Measurements from ENCODE around the gene CTCF. TPM values are rescaled to one million over a fixed set of nuclear protein-coding genes. Genes with fewer than 3 reads are reported as not detected.
"Not testable (repeated sequence)": the region's sequence is repeated elsewhere in the genome, so short reads cannot be mapped to it uniquely, and the experiment has no call there.

Gene CTCF, protein sequence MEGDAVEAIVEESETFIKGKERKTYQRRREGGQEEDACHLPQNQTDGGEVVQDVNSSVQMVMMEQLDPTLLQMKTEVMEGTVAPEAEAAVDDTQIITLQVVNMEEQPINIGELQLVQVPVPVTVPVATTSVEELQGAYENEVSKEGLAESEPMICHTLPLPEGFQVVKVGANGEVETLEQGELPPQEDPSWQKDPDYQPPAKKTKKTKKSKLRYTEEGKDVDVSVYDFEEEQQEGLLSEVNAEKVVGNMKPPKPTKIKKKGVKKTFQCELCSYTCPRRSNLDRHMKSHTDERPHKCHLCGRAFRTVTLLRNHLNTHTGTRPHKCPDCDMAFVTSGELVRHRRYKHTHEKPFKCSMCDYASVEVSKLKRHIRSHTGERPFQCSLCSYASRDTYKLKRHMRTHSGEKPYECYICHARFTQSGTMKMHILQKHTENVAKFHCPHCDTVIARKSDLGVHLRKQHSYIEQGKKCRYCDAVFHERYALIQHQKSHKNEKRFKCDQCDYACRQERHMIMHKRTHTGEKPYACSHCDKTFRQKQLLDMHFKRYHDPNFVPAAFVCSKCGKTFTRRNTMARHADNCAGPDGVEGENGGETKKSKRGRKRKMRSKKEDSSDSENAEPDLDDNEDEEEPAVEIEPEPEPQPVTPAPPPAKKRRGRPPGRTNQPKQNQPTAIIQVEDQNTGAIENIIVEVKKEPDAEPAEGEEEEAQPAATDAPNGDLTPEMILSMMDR
- 24.9 TPM for total RNA-seq
- long read RNA-seq, transcript CTCF-201 (12 exons, 3,941 nt), result major isoform, 53 of 73 reads
- long read RNA-seq, partial matches to known transcripts, result 4 of 73 reads
- long read RNA-seq, other reads (novel, unspliced or antisense), result 6 of 73 reads

DNA sequence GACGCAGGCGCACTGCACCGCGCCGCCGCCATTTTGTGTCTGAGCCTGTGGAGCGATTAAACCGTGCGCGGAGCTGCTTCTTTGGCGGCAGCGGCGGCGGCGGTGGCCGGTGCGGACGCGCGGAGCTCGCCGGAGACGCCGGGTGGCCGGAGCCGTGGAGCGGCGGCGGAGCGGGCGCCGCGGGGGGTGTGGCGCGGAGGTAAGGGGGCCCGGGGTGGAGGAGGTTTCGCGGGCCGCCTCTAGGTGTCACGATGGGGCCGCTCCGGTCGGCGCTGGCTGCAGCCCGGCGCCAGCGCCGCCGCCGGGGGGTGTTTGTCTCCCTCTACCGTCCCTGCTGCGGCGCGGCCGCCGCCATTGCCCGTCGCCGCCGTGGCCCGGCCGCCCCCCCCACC, at the start of gene CTCF:
Gene CTCF, plus strand, starts transcription at position 1 of the 392 bp plus-strand sequence. CDS start 48,307 bp downstream, outside the sequence.
- DNase-seq (peak; percentile 91), ATAC-seq (ENCODE audit: poor library complexity) (peak; percentile 50)
- intact Hi-C loops (cut with DNase I), result loop anchor here (5.0 to 10.0 kb wide), 2 partner anchors 72 to 100 kb away; partner anchors contain the start of genes ACD and PARD6A

DNA sequence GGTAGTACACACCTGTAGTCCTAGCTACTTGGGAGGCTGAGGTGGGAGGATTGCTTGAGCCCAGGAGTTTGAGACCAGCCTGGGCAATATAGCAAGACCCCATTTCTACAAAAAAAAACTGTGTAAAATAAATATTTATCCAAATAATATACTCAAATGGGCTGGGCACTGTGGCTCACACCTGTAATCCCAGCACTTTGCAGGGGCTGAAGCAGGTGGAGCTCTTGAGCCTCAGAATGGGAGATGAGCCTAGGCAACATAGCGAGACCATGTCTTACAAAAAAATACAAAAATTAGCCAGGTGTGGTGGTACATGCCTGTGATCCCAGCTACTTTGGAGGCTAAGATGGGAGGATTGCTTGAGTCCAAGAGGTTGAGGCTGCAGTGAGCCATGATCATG, 48.4 kb upstream of the CTCF start:
- ATAC-seq (ENCODE audit: poor library complexity); DNase-seq: not testable (repeated sequence)
- intact Hi-C loops (cut with DNase I), result loop anchor here (2.0 kb wide), 1 partner anchor 85 kb away; no protein-coding TSS in a partner anchor

DNA sequence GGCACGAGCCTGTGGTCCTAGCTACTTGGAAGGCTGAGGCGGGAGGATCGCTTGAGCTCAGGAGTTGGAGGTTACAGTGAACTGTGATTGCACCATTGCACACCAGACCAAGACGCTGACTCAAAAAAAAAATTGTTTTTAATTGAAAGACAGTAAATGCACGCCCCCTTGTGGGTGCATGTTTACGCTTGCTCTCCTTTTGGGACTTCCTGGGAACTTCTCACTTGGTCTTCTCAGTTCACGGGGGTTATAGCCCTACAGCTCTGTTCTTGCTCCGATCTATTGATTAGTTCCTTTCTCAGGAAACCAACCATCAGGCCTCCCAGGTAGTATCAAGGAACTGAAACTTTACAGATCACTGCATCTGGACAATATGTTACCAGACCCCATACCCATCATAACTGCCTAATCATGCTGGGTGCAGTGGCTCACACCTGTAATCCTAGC, 47.9 kb upstream of the CTCF start:
- intact Hi-C loops (cut with DNase I), result loop anchor here (2.0 kb wide), 1 partner anchor 86 kb away; no protein-coding TSS in a partner anchor
- ATAC-seq (ENCODE audit: poor library complexity) (peak; percentile 87), DNase-seq (peak; percentile 89)

DNA sequence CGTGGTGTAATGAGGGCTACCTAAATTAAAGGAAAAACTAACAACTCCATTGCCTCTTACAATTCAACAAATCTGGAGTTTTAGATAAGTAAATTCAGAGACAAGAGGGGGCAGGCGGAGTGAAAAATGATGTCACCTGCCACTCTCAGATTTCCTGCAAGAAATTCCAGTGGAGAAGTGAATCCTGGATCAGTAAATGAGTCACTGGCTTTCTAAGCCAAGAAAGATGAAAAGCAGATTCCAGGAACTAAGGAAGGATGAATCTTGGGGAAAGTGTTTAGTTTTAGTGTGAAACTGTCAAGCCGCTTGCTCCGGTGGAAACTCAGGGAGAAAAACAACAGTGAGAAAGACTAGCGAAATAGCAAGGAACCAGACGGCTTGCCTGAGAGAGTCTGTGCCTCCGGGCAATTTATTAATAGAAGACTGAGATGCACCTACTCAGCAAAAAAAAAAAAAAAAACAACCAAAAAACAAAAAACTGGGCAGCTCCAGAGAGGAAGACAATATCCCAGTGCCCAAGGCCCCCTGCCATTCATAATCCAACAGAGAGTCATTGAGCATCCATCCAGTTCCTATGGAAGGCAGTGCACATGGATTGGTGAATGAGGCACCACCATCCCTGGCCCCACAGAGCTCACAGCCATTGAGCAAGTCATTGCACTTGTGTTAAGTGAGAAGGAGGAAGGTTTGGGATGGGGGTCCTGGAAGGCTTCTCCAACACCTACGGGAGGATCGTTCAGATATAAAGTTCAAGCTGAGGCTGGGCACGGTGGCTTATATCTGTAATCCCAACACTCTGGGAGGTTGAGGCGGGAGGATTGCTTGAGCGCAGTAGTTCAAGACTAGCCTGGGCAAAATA, 45.8 kb upstream of the CTCF start:
- intact Hi-C loops (cut with DNase I), result no loop called here
- DNase-seq, result no peak

DNA sequence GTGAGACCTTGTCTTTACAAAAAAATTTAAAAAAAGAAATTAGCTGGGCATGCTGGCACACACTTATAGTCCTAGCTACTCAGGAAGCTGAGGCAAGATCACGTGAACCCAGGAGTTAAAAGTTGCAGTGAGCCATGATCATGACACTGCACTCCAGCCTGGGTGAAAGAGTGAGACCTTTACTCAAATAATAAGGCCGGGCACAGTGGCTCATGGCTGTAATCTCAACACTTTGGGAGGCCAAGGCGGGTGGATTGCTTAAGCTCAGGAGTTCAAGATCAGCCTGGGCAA, 45.2 kb upstream of the CTCF start:
- no peak for ATAC-seq (ENCODE audit: poor library complexity)
- intact Hi-C loops (cut with DNase I), result no loop called here

More for the DNA sequence above, 45.8 kb upstream of the CTCF start:
- no peak for ATAC-seq (ENCODE audit: poor library complexity)

DNA sequence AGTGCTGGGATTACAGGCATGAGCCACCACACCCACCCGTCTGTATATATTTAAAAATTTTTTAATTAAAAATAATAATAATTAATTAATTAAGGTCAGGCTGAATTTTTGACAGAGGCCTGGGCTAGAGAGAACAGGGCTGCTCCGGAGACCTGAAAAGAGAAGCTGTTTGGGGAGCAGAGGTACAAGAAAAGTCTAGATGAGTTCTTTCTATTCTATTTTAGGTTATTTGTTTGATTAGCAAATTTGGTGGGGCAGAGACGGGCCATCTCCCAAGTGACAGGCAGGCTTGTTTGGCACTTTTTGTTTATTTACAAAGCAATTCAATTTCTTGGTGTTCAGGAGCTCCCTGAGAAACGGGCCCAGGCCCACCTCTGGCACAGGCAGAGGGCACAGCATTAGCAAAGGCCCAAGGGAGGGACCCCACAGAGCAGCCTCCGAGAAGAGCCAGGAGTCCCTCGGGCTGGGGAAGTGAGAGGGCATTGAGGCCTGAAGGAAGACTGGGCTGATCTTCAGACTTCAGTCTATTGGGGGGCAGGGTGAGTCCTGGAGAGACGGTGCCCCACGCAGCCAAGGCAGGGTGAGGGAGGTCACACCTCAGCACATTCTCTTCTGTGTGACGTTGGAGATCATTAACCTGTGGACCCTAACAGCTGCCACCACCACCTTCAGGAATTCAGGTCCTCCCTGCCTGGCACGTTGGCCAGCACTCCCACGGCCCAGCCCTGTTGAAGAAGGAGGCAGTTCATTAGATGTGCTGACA, 44.5 kb upstream of the CTCF start:
- DNase-seq (no peak), ATAC-seq (ENCODE audit: poor library complexity) (no peak)
- intact Hi-C loops (cut with DNase I), result no loop called here

More for the DNA sequence above, 45.2 kb upstream of the CTCF start:
- no peak for DNase-seq

DNA sequence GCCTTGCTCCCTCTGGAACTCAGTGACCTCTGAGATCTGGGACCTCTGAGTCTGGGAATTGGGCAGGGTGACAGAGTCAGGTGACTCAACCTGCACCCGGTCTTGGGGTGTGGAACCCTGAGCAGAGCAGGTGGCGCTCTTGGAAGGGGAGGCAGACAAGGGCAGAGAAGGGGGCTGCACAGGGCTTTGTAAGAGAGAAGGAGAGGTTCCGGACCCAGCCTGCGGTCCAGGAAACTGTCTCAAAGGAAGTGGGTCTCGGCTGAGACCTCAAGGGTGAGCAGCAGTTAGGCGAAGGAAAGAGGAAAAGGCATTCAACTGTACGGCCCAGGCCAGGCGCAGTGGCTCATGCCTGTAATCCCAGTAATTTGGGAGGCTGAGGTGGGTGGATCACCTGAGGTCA, 43.6 kb upstream of the CTCF start:
- no peak for DNase-seq
- intact Hi-C loops (cut with DNase I), result no loop called here
- ATAC-seq (ENCODE audit: poor library complexity), result no peak

DNA sequence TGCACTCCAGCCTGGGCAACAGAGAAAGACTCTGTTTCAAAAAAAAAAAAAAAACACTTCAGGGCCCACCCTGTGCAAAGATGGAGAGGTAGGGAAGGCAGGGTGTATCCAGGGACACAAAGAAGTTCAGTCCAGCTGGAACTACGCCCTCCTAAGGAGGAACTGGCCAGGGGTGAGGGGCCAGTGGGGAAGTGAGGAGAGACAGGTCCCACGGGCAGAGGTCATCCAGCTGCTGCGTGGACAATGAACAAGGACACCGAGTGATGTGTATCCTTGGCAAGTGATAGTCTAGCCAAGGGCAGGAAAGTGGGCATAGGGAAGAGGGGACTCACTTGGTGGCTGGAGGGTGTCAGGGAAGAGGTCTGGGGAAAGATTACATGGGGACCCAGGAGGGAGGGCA, 43.1 kb upstream of the CTCF start:
- intact Hi-C loops (cut with DNase I), result no loop called here
- no peak for DNase-seq
- ATAC-seq (ENCODE audit: poor library complexity), result no peak

DNA sequence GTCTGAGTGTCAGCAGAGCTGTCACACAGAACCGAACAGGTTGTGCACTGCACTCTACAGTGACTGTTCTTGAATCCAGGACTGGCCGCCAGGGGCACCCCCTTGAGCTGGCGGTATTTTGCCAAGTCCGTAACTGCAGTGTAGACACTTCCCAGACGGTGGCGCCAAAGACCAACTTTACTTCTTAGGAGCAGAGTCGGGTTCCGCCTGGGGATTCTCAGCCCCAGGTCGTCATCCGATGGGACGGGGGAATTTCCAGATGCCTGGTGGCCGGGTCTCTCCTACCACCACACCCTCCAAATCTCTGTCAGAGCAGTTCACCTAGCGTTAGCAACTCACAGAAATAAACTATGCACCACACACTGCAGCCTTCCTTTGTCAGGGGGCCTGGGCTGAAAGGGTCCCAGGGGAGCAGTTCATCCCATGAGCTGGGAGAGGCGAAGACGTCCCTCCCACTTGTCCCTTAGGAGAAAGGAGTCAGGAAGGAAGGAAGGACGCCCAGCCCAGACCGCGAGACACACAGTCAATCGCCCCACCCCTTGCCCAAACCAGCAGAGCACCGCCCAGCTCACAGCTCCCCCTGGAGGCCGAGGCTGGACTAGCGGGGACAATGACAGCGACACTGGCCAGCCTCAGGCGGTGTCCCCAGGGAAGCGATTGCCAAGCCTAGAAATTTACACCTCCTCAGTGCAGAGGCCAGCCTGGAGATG, 41.1 kb upstream of the CTCF start:
- peak; percentile 96 for DNase-seq
- ATAC-seq (ENCODE audit: poor library complexity), result peak; percentile 97
- intact Hi-C loops (cut with DNase I), result loop anchor here (5.0 kb wide), 1 partner anchor 146 kb away; the partner anchor contains the start of genes C16orf86 and ENKD1

DNA sequence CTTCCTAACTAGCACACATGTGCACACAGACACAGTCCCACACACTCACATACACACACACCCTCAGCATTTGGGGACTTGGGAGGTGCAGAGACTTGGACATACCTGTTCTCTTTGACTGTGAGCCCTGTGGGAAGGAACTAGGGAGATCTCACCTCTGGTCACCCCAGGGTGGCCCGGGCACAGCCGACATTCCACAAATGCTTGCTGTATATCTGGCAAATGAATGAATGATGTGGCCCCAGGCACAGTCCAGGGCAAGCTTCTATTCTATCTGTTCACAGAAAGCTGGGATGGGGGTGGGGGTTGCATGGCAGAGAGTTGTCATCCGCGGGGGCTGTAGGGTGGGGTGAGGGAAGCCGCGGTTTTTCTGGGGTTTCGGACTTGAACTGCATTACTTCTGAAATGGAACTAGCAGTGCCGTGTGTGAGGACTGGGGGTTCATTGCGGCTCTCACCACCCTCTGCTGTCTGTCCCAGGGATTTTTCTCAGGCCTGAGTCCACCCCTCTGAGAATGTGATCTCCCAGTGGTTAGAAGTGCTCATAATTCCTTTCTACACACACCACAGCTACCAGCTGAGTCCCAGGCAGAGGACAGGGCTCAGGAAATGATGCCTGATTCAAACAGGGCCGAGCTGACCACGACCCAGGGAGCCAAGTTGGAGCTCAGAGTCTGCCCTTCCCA, 37.0 kb upstream of the CTCF start:
- DNase-seq, result no peak
- ATAC-seq (ENCODE audit: poor library complexity), result no peak
- intact Hi-C loops (cut with DNase I), result no loop called here

DNA sequence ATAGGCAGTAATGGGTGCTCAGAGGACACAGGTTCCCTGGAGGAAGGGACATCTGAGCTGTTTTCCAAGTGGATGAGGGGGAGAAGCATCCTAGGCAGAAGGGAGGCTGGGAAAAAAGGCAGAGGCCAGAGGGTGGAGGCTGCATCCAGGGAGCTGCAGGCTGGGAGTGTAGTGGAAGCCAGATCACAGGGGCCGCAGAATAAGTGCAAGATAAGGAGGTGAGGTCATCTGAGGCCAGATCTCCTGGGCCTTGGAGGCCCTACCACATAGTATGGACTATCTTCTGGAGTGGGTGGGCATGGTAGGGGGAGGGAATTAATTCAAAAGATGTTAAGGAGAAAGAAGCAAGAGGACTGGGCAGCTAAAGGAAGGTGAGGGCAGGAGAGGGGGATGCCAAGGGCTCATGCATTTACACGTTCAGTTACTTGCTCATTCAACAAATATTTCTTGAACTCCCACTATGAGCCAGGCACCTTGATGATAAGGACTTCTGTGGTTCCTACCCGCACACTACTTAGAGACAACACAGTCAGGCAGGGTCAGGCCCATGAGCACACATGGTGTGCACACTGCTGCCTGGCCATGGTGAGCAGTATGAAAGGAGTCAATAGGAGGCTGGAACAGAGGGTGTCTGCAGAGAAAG, 36.1 kb upstream of the CTCF start:
- DNase-seq, result no peak
- no peak for ATAC-seq (ENCODE audit: poor library complexity)
- intact Hi-C loops (cut with DNase I), result no loop called here

DNA sequence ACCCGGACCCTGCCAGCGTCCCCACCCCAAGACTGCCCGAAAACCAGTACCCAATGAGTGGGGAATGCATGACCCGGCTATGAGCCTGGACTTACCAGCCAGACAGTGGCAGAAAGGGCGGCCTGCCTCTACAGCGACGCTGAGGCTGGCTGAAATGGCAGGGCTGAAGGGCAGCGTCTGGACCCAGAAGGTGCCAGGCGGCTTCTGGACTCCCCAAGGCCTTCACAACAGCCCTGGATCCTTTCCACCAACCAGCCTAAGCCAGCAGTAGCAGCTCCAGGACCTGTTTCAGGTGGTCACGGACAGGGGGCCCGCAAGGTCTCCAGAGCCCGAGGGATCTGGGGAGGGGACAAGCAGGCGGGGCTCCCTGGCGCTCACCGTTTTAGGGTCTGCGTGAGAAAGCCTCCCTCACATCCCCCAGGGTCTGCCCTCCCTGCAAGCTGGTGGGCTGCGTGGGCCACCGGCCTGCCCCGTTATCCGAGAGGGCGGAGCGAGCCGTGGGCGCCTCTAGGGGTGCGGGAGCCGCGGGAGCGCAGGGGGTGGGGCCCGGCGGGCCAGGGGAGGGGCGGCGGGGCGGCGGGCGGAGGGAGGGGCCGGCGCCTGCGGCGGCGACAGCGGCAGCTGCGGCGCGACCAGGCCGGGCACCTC, 34.0 kb upstream of the CTCF start, which contains the start of gene RIPOR1:
Gene RIPOR1, plus strand, starts transcription at position 608 of the 648 bp plus-strand sequence. CDS start 9,618 bp downstream, outside the sequence.
- DNase-seq, result peak; percentile 85
- intact Hi-C loops (cut with DNase I), result no loop called here
- peak; percentile 75 for ATAC-seq (ENCODE audit: poor library complexity)

DNA sequence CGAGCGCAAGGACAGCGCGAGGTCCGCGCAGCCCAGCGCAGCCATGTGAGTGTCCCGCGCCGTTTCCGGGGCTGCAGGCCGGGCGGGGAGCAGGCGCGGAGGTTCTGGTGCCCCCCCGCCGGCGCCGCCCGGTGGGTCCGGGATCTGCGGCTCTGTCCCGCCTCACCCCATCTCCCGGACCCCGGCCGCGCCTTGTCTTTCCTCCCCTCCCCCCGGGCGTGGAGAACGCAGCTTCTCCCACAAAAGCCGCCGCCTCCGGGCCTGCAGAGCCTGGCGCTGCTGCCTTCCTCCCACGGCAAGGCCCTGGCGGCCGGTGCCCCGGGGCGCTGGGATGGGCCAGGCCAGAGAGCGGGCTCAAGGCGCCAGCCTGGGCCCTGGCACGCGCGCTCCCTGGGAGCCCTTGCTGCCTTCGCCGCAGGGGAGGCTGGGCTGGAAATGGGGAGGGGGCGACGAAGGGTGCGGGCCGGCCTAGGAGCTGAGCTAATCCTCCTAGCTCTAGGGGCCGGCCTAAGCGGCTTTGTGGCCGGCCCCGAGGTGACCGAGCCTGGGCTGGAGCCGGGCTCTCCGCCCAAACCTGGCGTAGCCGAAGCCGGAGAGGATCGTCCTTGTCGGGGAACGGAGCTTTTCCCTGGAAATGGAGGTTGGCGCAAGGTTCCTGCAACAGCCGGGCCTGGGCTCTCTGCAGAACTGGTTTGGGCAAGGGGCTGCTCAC, 33.3 kb upstream of the CTCF start:
- peak; percentile 69 for DNase-seq
- peak; percentile 38 for ATAC-seq (ENCODE audit: poor library complexity)
- intact Hi-C loops (cut with DNase I), result no loop called here

DNA sequence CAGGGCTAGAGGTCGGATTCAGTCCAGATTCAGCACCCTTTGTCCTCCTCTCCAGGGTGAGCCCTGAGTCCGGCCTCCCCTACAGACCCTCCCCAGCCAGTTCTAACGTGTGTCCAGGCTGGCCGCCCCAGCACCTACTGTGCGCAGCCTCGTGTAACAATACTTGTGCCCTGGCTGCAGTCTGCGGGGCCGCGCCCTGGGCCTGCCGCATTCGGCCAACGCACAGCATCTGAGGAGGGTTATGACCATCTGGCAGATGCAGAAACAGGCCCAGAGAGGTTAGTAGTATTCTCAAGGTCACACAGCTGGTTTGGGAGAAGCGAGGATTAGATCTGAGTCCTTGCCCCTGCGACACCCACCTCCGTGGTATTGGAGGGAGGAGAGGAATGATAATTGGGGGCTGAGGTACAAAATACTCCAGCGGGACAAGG, 32.7 kb upstream of the CTCF start:
- ATAC-seq (ENCODE audit: poor library complexity) (peak; percentile 15), DNase-seq (no peak)
- intact Hi-C loops (cut with DNase I), result no loop called here
